Liver (tissue), 3 donors: Measurements from ENCODE around the gene PSTK.

Experiments used
- FOXA1 ChIP-seq: IDR thresholded peaks from 2 replicates; pipeline ENCODE4 v1.6.1; 2016; ENCODE audit warnings: antibody characterized with exemption
- FOXA2 ChIP-seq: IDR thresholded peaks from 2 replicates; pipeline ENCODE4 v1.6.1; 2016; ENCODE audit warnings: antibody characterized with exemption
- HNF4G ChIP-seq: IDR thresholded peaks from 2 replicates; pipeline ENCODE4 v1.6.1; 2016; ENCODE audit warnings: antibody characterized with exemption
- JUND ChIP-seq, 2 donors: IDR thresholded peaks; 2 replicates each; pipeline ENCODE4 v1.6.1; 2016; ENCODE audit warnings: antibody characterized with exemption in 2 of 2
- NR2F2 ChIP-seq: IDR thresholded peaks from 2 replicates; pipeline ENCODE4 v1.6.1; 2016; ENCODE audit warnings: antibody characterized with exemption
- RAD21 ChIP-seq, 2 donors: IDR thresholded peaks; 2 replicates each; pipeline ENCODE4 v1.6.1; 2016; ENCODE audit warnings: antibody characterized with exemption in 2 of 2, mild to moderate bottlenecking in 2 of 2
- TF ChIP-seq, protein P1 (sequence below): fragments of 150-350 bp; IDR thresholded peaks from 2 replicates; pipeline ENCODE4 v1.5.1; 2017; ENCODE audit warnings: improper control_type of control experiment, low read depth, low read length; ENCODE audit not compliant: missing input control
- TF ChIP-seq, protein P2 (sequence below): IDR thresholded peaks from 2 replicates; pipeline ENCODE4 v1.6.1; 2016; ENCODE audit warnings: antibody characterized with exemption
- donor health status: healthy.
- donor health status: healthy.

DNA sequence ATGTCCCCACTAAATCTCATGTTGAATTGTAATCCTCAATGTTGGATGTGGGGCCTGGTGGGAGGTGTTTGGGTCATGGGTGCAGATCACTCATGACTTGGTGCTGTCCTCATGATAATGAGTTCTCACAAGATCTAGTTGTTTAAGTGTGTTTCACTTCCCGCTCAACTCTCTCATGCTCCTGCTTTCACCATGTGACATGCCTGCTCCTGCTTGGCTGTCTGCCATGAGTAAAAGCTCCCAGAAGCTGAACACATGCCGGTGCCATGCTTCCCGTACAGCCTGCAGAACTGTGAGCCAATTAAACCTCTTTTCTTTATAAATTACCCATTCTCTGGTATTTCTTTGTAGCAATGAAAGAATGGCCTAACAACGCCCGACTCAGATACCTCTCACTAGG lies 6.2 kb upstream of the PSTK start:
- TF ChIP-seq, protein P1, sequence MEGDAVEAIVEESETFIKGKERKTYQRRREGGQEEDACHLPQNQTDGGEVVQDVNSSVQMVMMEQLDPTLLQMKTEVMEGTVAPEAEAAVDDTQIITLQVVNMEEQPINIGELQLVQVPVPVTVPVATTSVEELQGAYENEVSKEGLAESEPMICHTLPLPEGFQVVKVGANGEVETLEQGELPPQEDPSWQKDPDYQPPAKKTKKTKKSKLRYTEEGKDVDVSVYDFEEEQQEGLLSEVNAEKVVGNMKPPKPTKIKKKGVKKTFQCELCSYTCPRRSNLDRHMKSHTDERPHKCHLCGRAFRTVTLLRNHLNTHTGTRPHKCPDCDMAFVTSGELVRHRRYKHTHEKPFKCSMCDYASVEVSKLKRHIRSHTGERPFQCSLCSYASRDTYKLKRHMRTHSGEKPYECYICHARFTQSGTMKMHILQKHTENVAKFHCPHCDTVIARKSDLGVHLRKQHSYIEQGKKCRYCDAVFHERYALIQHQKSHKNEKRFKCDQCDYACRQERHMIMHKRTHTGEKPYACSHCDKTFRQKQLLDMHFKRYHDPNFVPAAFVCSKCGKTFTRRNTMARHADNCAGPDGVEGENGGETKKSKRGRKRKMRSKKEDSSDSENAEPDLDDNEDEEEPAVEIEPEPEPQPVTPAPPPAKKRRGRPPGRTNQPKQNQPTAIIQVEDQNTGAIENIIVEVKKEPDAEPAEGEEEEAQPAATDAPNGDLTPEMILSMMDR, result no peak
- no peak for TF ChIP-seq NR2F2
- no peak for TF ChIP-seq JUND (IDR thresholded peaks at IDR 0.05)
- no peak for TF ChIP-seq RAD21 (IDR thresholded peaks at IDR 0.05)
- TF ChIP-seq HNF4G, result no peak
- TF ChIP-seq, protein P2, sequence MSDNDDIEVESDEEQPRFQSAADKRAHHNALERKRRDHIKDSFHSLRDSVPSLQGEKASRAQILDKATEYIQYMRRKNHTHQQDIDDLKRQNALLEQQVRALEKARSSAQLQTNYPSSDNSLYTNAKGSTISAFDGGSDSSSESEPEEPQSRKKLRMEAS, result no peak
- TF ChIP-seq FOXA1, result no peak
- TF ChIP-seq FOXA2, result no peak
